GM21723 (cell line): ENCODE results near the gene TPRKB.
"Not testable (repeated sequence)": the region's sequence is repeated elsewhere in the genome, so short reads cannot be mapped to it uniquely, and the experiment has no call there.

ENCODE experiments used
- ATAC-seq: cut with Tn5 transposase; IDR thresholded peaks from one replicate; pipeline ENCODE4 v1.9.1; 2021; ENCODE audit warnings: mild to moderate bottlenecking, moderate library complexity; ENCODE audit not compliant: unreplicated experiment

The TPRKB gene

DNA sequence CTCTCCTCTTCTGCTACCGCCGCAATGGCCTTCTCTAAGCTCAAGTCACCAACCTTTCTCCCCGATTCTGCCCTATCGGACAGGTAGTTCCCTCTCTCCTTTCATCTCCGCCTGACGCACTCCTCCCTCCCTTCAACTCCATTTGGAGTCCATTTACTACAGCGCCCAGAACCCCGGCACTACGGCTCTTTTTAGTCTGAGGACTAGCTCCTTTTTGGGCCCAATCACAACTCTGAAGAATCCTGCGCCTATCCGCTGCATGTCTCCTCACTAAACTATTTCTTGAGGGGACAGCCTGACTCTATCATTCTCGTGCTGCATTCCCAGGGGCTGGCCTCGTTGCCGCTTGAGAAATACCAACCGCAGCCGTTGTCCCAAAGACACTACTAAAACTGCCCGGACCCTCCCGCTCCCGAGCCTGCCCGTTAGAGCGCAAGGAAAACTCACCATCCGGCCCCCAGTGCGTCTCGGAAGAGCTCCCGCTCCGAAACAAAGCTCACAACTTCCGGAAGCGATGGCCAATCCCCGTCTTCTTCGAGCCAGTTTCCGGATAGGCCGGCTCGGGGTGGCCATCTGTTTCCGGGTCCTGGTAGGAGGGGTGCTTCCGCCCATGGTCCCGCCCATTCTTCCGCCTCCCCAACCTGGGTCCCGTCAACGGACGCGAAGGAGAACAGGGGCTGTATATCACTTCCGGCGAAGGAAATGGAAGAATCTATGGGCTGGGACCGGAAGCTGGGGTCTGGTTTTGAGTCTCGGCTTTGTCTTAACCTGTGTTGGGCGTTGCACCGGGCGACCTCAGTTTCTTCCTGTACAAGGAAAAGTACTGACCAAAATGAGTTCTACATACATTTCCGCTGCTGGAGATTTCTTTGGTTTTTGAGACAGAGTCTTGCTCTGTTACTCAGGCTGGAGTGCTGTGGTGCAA is at the start of gene TPRKB:
TPRKB (minus strand) TSS at position 491 of the 925 bp plus-strand sequence. CDS start 2,776 bp downstream, outside the sequence.
- peak; percentile 96 for ATAC-seq

DNA sequence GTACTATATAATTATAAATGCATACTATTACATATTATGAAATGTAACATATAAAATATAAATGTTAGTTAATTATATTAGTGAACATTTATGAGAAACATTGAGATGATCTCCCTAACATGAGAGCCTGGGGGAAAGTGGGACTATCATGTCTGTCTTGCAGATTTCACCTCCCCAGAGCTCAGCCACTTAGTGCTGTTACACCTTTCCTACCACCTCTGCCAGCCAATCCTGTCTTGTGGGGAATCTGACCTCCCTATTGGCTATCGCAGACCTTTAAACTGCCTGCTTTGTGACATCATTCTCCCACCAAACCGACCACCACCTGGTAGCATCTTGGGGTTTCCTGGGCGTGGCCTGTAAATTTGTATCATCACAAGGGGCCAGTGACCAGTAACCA is 46.7 kb upstream of the TPRKB start, which contains the start of gene C2orf78:
C2orf78 (plus strand) TSS at position 301 of the 400 bp plus-strand sequence. CDS start 127 bp downstream, outside the sequence.
- not testable (repeated sequence) for ATAC-seq

DNA sequence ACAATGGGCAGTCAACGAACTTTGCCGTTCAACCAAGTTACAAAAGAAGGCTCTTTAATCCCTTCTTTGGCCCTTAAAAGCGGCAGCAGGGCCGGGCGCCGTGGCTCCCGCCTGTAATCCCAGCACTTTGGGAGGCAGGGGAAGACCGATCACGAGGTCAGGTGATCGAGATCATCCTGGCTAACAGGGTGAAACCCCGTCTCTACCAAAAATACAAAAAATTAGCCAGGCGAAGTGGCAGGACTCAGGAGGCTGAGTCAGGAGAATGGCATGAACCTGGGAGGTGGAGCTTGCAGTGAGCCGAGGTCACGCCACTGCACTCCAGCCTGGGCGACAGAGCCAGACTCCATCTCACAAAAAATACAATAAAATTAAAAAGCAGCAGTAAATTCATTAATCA is 46.3 kb upstream of the TPRKB start:
- not testable (repeated sequence) for ATAC-seq

DNA sequence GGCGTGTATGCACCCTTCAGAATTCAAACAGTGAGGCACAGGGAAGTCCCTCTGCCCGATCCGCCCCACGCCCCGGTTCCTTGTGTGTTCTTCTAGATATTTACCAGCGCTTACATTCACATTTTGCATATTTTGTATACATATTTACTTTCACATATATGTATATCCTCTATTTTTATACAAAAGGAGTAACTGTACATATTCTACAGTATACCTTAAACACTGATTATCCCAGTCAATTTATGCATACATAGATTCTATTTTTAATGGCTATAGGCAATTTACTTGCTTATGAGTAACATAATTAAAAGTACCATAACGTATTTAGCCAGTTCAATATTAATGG is 43.1 kb upstream of the TPRKB start:
- no peak for ATAC-seq

DNA sequence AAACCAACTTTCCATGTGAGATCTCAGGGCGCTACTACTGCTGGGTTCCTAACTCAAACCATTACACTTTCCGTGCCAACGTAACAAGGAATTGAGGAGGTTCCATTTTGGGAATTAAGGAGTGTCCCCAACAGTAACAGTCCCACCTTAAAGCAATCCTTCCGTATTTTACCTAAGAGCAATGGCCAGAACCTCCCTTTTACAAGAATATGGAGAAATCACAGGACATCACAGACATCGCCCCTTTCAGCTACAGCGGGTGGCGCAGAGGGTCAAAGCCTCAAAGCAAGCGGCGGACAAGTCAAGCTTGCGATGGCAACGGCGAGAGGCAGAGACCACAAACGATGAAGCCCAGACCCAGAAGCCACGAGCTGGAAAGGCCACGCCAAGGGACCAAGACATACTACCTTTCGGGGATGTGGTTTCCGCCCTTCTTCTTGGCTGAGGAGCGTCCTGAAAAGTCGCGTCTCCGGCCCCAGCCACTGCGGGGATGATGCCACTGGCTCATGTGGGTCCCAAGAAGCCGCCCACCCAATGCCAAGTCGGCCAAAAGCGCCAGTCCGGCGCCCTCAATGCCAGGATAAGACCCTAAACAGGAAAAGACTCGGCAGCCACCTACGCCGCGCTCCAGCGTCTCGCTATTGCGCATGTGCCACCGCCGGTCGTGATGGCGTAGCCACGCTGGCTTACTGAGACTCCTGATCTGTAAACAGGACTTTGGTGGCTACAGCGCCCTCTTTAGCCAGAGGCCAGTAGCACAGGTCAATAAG is 42.5 kb upstream of the TPRKB start, which contains the start of gene DUSP11:
DUSP11 (minus strand) TSS at position 637 of the 770 bp plus-strand sequence; CDS start at position 508, 129 bp downstream.
- peak; percentile 99 for ATAC-seq

DNA sequence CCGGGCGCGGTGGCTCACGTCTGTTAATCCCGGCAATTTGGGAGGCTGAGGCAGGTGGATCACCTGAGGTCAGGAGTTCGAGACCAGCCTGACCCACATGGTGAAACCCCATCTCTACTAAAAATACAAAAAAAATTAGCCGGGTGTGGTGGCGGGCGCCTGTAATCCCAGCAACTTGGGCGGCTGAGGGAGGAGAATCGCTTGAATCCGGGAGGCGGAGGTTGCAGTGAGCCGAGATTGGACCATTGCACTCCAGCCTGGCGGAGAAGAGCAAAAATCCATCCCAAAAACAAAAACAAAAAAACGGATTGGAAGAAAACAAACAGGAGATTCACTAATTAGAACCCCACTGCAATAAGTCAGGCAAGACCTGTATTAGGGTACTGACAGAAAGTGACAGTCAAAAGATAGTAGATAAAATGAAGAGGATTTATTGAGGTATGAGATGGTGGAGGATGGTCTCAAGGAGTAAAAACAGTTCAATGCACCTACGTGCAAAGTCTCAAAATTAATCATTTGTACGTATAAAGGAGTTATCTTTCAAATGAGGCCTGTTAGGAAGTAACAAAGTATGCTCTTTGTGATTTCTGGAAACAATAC is 41.8 kb upstream of the TPRKB start:
- ATAC-seq, result peak; percentile 6

DNA sequence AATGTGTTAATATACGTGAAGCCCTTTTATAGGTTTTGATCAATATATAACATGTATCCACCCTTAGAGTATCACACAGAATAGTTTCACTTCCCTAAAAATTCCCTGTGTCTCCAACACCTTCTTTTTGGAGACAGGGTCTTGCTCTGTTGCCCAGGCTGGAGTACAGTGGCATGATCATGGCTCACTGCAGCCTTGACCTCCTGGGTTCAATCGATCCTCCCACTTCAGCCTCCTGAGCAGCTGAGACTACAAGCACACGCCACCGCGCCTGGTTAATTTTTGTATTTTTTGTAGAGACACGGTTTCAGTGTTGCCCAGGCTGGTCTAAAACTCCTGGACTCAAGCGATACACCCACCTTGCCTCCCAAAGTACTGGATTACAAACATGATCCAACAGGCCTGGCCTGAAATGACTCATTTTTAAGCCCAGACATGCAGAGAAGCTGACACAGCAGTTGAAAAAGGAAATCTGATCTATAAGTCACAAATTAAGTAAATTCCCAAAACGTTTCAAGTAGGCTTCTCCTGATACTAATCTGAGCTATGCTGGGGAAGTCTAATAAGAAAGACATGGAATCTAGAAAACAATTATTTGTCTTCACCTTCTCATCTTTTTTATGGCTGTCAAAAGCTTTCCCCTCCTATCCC is 39.8 kb upstream of the TPRKB start:
- ATAC-seq, result no peak

DNA sequence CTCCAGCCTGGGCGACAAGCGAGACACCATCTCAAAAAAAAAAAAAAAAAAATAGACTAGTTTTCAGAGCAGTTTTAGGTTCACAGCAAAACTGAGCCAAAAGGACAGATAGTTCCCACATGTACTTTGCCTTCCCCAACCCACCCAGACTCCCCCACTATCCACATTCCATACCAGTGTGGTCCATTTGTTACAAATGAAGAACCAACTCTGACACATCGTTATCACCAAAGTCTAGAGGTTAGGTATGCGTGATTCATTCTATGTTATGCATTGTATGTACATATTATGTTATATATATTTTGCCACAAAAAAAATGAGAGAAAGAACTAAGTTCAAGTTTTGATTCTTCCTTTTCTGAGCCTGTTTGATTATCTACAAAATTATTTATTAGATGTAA is 39.2 kb upstream of the TPRKB start:
- no peak for ATAC-seq

DNA sequence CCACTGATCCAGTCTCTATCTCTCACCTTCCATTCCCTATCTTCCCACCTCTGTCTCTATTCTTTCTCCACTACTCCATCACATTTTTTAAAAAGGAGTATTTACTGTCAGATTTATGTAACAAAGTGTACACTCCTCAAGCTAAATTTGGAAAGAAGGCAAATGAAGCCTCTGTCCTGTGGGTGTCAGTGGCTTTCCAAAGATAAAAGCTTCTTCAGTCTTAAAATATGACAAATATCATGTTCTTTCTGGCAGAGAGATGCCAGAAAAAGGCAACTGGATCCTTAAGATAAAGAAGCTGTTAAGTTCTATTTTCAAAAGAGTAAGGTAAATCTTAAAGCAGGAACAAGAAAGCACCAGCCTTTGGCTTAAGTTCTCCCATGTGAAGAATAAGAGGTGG is 35.7 kb upstream of the TPRKB start:
- no peak for ATAC-seq

DNA sequence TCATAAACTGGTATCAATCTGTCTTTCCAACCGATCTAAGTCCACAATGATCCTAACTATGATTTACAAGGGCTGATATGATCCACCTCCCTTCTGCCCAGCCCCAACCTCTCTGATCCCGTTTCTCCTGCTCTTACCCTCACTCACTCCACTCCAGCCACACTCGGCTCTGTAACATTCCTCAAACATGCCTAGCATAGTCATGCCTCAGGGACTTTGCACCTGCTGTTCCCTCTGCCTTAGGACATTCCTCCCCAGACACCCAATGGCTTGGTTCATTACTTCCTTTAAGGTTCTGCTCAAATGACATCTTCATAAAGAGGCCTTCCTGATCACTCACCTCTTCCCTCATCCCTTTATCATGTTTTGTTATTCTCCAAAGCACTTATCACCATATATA is 33.6 kb upstream of the TPRKB start:
- no peak for ATAC-seq

DNA sequence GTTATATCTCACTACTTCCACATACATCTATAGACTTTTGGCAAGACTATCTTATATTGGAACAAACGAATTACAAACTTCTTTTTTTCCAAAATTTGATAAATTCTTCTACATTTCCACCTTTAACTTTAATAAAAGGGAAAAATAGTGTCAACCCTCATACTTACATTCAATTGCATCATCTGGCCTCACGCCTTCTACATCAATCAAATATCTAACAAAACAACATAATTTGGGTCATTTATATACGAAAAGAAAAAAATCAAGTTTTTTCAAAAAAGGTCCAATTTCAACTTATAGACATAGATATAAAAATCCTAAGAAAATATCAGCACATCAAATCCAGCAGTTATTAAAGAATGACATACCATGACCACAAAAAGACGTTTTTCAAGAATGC is 29.8 kb upstream of the TPRKB start:
- ATAC-seq, result no peak

DNA sequence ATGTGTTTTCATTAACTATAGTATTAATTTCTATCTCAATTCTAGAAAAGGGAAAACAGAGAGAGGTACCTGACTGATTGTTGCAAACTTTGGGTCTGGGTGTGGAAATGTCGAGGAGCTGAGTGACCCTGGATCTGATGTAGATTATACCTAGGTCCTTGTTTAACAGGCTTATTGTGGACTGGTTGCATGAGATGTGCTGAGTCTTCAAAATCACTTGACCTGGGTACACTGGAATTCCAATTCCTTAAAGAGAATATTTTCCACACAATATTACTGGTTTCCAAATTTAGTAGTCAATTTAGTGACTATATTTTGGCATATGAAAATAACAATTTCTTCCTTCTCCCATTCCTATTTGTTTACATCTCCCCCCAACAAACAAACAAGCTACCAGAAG is 29.2 kb upstream of the TPRKB start:
- no peak for ATAC-seq

DNA sequence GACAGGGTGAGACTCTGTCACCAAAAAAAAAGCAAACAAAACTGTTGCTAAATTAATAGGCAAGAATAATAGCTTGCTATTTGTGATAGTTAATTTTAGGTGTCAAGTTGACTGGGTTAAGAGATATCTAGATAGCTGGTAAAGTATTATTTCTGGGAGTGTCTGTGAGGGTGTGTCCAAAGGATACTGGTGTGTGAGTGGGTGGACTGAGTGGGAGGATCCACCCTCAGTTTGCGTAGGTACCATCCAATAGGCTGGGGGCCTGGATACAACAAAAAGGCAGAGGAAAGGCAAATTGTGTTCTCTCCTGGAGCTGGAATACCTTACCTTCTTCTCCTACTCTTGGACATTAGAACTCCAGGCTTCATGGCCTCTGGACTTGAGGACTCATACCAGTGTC is 27.8 kb upstream of the TPRKB start:
- ATAC-seq, result no peak

DNA sequence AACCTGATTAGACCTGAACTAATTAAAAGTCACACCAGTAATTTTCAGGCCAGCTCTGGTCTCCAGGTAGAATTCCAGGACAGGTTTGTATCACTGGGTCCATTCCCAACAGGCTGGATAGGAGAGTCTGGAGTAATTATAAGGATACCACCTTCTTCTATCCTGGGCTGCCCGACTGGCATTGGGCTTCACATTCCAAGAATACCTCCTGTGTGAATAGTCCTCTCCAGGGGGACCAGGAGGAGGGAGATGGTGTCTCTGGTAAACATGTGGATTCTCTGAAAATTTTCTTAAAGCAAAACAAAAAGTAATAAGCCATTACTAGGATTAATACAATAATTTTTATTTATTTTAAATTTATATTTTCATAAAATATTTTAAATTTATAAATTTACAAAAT is 25.4 kb upstream of the TPRKB start:
- ATAC-seq, result no peak

DNA sequence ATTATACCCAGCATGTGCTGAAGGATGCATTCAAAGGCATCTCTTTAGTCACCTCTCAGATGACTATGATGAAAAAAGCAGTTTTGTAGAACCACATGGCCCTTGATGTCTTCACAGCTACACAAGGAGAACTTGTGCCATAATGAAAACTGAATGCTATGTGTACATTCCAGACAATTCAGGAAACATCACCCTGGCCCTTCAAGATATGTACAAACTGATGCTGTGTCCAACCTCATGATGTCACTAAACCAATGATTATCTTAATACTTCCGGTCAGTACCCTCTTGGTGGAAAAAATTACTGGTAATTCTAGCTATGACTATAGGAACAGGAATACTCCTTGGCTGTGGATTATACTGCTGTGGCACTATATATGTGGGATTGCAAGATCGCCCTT is 22.8 kb upstream of the TPRKB start:
- ATAC-seq, result no peak

DNA sequence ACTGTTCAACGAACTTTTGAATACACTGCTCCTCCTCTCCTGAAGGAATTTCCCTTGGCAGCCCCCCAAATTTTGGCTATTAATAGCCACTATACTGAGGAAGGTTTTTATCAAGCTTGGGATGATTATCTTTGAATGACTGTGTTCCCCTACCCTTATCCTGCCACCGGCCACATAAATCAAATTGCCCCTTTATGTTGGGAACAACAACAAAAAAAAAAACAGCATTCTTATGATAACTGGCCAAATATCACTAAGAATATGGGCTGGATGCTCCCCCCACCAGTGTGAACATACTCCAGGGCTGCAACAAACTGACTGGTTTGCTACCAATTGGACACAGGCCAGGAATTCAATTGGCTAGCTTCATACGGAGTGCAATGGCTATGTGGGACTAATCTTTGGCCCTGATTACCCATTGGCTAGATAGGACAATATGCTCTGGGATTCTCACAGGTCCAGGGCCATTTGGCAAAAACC is 22.2 kb upstream of the TPRKB start:
- ATAC-seq, result no peak

DNA sequence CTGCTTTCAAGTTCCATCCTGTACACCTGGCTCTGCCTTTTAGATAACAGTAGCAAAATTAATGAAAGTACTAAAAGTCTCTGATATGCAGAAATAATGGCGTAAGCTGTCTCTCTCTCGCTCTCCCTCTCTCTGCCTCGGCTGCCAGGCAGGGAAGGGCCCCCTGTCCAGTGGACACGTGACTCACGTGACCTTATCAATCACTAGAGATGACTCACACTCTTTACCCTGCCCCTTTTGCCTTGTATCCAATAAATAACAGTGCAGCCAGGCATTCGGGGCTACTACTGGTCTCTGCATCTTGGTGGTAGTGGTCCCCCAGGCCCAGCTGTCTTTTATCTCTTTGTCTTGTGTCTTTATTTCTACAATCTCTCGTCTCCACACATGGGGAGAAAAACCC is 17.2 kb upstream of the TPRKB start:
- not testable (repeated sequence) for ATAC-seq

DNA sequence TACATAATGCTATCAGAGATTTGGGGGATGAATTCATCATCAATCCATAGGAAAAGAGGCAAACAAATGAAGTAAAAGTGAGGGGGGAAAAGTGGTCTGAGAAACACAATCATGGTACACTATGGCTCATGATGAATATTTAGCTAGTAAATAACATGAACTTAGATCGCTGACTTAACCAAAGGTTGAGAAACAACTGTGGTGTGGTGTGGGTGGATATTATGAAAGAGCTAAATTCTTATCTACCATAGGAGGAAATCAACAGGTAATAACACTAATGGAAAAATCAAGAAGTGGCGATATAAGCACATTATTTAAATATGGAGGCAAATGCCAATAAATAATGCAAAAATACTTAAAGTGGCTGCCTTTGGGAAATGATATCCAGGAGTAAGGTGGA is 12.2 kb upstream of the TPRKB start:
- no peak for ATAC-seq

DNA sequence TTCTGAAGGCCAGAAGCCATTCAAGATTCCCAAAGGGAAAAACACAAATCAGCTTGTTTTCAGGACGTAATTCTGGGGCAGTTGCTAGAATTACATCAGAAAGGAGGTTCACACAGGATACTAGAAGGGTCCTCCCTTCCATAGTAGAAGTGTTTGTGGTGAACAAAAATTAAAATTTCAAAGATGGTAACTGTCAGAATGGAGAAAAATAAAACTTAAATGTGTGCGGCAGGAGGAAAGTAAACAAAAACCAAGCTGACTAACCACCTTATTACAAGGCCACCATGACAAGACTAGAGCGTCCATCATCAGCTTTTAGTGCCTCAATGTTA is 9.7 kb upstream of the TPRKB start:
- ATAC-seq, result no peak

DNA sequence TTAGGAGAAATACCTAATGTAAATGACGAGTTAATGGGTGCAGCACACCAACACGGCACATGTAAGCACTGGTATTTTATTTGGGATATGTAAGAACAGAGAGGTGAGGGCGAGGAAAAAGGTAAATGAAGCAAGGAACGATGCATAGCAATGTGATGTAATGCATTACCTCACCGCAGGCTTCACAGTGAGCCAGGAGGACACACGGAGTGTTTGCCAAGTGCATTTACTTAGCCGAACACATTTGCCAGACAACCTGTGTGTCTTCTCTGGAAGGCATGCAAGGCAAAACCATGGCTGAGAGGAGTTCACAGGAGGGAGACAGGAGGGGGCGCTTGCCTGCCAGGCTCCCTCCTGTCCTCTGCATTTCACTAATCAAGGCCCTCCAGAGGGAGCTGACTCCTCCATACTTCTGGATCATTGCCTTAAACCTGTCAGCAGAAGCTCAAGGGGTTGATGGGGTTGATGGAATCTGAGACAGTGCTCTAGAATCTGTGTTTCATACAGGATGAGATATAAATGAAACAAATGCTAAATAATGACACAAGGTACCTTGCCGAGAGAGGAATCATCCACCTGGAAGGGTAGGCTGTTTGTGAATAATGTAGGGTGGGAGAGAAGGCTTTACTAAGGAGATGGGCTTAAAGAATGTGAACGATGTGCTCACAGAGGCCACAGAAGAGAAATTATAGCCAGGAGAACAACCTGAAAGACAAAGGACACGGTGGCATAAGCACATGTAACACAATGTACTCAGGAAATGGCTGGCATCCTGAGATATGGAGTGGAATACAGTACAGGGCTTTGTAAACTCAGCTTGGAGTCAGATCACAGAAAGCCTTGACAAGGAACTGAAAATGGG is 9.1 kb upstream of the TPRKB start:
- no peak for ATAC-seq
